NCI-H345 treated with DMSO at 0.1 percent for 48 hours (cell line): Measurements from ENCODE around the gene CSTPP1.
A peak's percentile ranks its signal among the peaks of the same experiment; 100 is the strongest.
"Not testable (repeated sequence)": the region's sequence is repeated elsewhere in the genome, so short reads cannot be mapped to it uniquely, and the experiment has no call there.

Experiments used
- DNase-seq: peaks from one replicate; lab custom pipeline; 2025; ENCODE audit not compliant: unreplicated experiment; lab: John Stamatoyannopoulos, UW

Gene CSTPP1

DNA sequence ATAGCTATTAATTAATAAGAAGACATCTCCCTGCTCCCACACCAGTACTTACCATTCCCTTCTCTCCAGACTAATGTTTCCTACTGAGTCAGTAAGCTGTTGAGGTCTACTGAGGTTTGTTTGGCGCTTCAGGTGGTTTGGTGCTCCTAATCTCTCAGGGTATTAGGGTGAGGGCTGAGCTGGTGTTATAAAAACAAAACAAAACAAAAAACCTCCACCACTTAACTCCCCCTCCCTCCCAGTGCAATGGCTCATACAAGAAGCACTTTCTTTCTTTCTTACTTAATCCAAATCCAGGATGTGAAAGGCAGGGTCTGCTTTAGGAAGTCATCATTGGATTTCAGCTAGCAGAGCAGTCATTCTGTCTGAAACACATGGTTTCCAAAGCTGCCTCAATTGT, 15.3 kb downstream of the CSTPP1 start:
- no peak for DNase-seq

DNA sequence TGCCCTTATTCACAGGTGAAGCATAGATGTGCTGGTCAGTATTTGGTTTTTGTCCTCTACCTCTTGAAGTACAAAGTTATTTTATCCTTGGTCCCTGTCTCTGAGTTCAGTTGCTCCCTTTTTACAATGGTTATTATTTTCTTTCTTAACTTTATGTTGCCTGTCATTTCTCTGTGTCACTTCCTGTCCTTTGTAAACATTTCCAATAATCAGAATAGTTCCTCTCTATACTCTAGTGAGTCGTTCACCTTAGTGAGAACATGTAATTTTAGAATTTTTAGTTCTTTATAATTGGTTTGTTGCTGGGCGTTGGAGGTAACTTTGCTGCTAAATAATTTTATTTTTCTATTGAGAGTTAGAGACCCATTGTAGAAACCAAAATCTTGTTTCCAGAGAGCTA, 16.0 kb downstream of the CSTPP1 start:
- no peak for DNase-seq

DNA sequence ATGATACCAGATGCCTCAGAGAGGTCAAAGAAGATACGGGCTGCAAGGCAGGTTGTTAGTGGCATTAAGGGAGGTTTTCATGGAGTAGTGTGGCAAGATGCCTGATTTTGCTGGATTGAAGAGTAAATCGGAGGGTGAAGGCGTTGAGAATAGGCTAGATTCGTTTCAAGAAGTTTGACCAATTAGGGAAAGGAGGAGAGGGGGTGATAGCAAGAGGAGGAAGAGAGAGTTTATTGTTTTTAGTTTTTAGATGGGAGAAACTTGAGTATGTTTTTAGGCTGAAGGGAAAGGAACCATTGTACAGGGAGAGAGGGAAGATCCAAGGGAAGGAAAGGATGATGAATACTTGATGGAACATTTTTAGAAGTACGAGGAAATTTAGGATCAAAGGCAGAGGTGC, 16.5 kb downstream of the CSTPP1 start:
- no peak for DNase-seq

DNA sequence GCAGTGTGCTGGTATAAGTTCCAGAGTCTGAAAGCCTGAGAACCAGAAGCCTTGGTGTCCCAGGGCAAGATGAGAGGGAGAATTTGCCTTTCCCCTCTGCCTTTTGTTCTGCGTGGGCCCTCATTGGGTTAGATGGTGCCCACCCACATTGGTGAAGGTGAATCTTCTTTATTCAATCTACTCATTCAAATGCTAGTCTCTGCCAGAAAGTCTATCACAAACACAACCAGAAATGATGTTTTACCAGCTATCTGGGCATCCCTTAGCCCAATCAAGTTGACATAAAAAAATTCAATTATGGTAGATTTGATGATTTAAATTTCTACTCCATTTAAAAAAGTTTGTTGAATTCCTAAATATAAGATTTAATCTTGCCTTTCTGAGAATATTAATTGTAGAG, 22.2 kb downstream of the CSTPP1 start:
- DNase-seq: no peak

DNA sequence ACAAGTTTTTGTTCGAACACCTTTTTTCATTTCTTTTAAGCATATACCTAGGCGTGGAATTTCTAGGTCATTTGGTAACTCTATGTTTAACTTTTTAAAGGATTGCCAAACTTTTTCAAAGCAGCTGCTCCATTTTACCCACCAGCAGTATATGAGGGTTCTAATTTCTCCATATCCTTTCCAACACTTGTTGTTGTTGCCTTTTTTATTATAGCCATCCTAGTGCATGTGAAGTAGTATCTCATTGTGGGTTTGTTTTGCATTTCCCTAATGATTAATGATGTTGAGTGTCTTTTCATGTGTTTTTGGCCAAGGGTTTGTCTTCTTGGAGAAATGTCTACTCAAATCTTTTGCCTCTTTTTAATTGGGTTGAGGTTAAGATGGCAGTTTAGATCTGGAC, 24.5 kb downstream of the CSTPP1 start:
- no peak for DNase-seq

DNA sequence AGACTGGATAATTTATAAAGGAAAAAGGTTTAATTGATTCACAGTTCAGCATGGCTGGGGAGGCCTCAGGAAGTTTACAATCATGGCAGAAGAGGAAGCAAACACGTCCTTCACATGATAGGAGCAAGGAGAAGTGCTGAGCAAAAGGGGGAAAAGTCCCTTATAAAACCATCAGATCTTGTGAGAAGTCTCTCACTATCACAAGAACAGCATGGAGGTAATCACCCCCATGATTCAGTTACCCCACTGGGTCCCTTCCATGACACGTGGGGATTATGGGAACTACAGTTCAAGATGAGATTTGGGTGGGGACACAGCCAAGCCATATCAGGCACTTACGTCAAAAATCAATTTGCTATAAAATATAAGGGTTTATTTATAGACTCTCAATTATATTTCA, 25.3 kb downstream of the CSTPP1 start:
- not testable (repeated sequence) for DNase-seq

DNA sequence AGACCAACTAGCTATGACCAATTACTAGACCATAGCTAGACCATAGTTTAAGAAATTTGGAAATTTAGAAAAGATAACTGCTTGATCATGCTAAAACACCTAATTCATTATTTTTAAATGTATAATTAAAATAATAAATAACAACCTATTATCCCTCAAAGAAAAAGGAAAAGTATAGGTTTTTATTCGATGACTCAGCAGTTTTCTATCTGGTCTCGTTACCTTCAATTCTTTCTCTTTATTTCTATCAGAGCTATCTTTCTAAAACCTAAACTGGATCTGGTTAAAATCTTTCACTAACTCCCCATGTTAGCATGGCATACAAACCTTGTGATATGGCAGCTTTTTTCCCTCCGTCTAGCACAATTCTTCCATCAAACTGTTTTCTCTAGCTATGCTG, 27.3 kb downstream of the CSTPP1 start:
- DNase-seq: no peak

DNA sequence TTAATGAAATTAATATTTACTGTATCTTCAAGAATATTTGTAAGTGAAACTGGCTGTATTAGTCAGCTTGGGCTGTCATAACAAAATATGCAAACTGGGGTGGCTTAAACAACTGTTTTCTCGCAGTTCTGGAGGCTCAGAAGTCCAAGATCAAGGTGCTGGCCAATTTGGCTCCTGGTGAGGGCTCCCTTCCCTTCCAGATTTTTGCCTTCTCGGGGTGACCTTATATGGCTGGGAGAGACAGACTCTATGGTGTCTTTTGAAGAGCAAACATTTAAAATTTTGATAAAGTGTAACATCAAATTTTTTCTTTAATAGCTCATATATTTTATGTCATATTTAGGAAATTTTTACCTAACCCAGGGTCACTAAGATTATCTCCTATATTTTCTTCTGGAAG, 30.2 kb downstream of the CSTPP1 start:
- no peak for DNase-seq

DNA sequence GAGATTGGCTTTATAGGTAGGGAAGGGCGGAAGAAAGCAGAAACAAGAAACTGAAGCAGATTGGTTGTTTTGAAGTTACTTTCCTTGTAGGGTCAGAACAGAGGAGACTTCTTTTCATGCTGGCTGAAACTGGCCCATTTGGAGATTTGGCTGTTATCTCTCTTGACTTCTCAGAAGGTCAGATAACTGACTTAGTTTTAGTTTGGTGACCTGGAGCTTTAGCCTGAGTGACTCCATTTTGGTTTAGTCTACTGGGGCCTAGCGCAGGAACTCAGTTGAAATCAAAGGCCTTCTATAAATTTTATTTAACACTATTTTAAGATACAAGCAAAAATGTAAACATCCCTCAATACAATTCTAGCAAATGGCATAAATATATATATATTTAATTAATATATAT, 31.4 kb downstream of the CSTPP1 start:
- DNase-seq: no peak

DNA sequence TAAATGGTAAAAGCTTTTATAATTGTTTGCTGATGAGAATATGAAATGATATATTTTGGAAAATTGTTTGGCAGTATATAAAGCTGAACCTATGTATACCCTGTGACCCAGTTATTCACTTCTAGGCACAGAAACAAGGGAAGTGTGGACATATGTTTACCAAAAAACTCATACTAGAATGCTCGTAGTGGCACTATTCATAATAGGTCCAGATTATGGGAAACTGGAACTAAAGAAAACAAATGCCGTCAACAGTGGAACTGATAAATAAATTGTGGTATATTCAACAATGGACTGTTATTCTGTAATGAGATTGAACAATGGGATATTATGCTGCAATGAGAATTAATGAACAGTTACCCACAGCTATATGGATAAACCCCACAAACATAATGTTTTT, 32.8 kb downstream of the CSTPP1 start:
- DNase-seq: no peak

DNA sequence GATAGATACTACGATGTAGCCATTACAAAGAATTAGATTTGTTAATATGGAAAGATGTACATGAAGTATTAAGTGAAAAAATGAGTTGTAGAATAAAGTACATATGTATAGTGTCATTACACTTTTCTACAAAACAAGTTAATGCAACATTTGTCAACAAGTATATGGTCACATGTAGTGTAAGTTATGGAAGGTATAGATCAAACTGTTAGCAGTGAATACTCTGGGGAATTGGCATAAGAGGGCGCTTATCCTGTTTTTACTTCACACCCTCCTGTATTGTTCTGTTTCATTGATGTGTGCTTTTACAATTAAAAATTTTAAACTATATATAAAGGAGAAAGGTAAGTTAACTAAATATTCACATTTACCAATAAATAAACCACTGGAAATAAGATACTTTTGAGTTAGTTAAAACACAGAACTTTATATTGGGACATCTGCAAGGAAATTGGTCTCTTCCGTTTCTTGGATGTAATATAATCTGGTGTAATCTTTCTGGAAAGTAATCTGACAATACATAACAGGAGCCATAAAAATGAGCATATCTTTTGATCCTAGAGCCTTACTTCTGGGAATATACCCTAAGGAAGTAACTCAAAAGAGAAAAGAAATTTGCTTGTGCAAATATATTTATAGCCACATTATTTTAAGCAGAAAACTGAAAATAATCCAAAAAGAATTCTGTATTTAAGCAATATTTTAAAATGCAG, 34.5 kb downstream of the CSTPP1 start:
- no peak for DNase-seq

DNA sequence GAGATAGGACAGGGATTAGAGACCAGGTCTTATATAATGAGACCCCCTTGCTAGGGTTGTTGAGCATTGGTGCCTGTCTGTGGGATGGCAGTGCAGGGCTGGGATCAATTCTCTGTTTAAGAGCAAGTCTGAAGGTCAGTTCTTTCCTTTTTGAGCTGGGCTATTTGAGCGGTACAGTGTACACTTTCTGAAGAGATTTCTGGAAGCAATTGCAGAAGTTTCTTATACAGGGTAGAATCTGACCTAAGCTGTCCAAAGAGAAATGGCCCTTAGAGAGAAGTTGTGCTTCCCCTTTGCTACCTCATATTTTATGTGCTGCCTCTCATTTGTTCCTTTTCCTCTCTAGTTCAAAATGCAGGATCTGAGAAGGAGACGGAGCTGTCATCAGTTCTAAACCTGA, 35.8 kb downstream of the CSTPP1 start:
- DNase-seq: no peak

DNA sequence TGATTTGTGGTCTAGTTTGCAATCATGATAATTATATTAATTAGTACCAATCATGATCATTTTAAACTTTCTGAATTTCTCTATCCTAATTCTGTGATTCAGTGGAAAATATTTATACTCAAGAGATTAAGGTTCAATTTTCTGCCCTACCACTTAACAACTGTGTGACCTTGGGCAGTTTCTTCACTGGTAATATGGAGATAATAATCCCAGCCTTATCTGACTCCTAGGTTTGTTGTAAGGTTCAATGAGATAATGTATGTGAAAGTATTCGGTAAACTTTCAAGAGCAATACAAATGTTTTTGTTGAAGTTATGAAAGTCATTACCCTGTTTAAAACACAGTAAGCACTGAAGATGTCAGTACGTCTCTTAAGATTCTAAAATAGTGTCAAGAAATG, 36.3 kb downstream of the CSTPP1 start:
- no peak for DNase-seq

DNA sequence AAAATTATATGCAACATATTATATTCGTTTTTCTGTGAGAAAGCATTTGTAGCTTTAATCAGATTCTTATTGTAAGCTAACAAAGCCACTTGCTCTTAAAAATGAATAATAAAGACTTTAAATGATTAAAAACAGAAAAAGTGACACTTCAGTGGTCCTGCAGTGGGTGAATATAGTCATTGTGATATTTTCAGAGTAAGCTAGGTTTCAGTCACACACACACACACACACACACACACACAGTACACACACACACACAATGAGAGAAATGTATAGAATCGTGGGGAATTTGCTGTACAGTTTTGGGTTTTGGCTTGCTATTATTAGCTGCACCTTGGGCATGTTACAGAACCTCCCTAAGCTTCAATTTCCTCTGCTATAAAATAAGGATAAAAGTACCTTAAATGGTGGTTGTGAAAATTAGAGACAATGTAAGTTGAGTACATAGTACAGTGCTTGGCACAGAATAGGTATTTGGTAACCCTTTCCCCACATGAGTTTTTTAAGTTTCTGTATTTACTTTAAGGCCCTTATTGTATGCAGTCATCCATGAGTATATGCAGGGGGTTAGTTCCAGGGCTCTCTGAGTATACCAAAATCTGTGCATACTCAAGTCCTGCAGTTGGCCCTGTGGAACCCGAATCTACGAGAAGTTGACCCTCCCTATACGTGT, 39.8 kb downstream of the CSTPP1 start:
- DNase-seq: no peak

DNA sequence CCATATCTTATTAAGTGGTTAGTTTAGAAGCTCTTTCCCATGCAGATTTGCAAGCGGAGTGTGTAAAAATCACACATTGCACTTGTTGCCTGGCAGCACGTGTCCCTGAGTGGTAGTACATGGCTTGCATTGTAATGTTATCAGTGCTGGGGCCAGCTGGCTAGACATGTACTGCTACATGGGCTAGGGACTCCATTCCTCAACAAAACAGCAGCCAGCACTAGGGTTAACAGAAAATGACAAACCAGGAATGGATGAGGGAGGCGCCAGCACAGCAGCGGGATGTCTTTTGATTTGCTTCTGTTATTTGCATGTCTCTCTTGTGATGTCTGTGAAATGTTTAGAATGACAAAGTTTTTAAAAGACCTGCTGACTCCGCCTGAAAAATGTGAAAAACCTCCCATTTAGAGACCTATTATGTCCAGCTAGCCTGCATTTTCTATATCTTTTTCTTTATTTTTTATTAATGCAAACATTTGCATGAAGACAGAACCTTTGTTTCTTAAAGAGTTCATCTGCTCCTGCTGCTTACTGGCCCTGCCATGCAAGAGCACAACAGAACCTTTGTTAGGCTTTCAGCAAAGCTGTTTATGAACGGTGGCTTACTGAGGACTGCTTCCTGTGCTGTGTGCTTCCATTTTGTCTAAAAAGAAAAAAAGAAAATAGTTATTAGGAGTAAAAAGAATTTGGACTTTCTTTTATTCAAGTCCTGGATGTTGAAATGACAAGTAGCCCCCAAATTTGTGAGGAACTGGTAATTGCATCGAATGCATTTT, 40.7 kb downstream of the CSTPP1 start:
- DNase-seq: no peak

DNA sequence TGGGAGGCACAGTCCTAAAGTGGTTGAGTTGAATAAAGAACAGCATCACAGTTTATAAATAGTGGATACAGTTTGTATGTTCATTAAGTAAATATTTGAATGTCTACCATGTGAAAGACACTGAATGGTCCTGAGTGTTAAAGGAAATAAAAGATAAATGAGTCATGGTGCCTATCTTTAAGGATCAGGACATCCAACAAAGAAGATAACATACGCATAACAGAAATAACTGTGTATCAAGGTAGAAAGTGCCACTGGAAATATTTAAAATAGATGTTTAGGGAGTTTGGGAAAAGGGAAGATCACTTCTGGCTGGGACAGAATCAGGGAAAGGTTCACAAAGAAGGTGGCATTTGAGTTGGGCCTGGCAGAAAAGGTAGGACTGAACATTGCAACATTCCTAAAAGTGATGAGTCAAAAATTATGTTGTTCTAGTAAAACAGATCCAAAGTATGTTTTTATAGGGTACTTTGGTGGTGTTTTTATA, 41.5 kb downstream of the CSTPP1 start:
- DNase-seq: peak; percentile 40

DNA sequence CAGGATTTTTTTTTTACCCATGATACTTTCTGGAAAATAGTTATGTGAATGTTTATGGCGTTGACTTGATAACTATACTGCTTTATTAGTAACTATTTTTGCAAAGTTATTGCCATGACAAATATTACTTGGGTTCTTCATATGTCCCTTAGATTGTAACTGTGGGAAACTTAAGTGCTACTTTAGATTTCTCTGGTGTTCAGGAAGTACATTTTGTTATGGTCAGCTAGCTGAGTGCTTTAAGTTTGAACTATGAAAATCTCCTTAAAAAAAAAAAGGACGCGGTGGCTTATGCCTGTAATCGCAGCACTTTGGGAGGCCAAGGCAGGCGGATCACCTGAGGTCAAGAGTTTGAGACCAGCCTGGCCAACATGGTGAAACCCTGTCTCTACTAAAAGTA, 42.8 kb downstream of the CSTPP1 start:
- DNase-seq: no peak

DNA sequence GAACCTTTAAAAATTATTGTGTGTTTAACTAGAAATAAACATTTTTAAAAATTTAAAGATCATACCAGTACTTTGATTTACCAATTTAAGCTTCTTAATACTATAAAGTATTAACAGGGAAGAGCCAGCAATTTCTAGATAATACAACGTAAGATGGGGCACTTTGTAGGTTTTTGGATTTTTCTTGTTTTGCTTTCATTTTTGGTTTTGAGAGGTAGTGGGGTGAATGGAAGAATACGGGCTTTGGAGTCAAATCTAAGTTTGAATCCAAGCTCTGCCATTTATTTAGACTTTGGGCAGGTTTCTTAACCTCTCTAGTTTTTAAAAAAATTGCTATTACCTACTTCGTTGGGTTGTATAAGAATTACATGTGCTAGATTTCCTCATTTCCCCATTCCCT, 44.9 kb downstream of the CSTPP1 start:
- no peak for DNase-seq

DNA sequence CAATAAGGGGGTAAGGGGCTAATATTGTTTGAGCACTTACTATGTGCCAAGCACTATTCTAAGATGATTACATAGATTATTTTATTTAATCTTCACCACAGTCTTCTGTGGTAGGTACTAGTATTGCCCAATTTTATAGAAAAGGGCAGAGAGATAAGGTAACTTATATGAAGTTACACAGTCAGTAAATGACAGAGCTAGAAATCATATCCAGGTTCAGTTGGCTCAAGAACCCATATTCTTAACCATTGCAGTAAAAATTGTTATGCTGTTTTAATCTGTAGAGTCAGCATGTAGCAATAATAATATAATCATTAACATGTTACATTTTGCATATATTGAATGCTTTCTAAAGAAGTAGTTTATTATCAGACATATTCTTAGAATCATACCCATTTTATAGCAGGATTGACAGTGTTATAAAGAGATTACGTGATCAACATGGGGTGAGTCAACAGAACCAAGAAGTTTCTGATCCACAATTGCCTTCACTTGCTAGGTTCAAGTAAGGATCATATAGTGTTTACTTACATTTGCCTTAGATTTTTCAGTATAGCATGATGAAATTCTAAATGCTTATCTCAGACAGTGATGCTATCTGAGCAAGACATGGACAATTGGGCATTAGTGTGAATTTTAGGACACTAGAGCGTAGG, 46.4 kb downstream of the CSTPP1 start:
- no peak for DNase-seq

DNA sequence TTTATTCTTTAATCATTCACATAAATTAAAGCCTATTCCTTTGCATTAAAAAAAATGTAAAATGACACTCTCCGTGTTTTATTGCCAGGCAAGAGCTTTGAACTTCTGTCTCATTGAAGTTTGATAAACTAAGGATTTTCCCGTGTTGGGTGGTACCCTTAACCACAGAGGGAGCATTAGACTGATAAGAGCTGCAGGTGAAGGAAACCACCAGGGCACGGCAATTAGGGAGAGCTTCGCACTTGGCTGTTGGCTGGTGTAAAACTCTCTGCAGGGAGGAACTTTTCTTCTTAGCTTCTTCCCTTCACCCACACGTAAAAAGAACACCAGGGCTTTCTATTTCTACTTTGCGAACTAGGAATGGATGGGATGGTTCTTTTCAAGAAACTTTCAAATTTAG, 47.0 kb downstream of the CSTPP1 start:
- DNase-seq: no peak

DNA sequence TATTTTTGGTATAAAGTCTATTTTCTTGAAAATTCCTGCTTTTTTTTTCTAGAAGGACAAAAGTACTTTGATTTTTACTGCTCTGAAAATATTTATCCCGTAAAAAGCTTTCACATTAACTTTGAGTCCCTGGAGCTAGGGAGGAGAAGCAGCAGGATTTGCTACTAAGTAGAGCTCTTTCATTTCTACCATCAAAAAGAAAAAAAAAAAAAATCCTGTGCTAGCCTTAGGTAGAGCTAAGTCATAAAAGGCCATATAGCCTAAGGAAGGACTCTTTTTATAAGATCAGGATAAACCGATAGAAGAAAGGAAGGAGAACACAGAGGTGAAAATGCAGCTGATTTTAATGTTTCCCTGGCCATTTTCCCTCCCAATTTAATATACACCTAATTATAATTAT, 48.0 kb downstream of the CSTPP1 start:
- no peak for DNase-seq

DNA sequence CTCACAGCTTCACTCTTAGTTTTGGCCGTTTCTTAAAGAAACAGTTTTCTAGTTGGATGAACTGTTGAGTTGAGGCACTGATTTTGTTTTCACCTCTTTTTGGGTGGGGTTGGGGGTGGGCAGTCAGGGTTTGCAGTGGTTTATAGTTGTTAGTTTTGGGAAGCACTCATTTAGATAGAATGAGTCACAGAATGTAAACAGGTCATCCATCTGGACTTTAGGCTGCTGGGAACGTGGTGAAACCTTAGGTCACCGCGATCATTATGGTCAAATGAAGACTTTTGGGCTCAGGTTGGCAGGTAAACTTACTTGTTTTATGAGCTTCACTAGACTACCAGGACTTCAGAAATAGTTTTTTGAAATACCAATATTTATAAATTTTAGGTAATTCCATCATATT, 48.4 kb downstream of the CSTPP1 start:
- DNase-seq: no peak
